SK-N-SH (cell line): ENCODE measurements around the gene HPCAL1. TPM values are rescaled to one million over a fixed set of nuclear protein-coding genes. Genes with fewer than 3 reads are reported as not detected.

Experiments
- CTCF ChIA-PET: fragments of 300-600, 350-600 bp; formaldehyde crosslinking; extraction: SDS; loops from one replicate; lab custom pipeline; 2021; lab: Yijun Ruan, JAX
- POLR2A ChIA-PET: fragments of 350-600 bp; sonication (Branson Sonifier 250); formaldehyde crosslinking; extraction: SDS; loops from one replicate; lab custom pipeline; 2020; ENCODE audit warnings: antibody characterized with exemption, inconsistent platforms; lab: Yijun Ruan, JAX
- DNase-seq: peaks from one replicate; pipeline ENCODE4 v3.0.0; 2012
- H2AFZ ChIP-seq: fragments of 200-600 bp; sonication (generic); 2 replicates; pipeline ENCODE4 v1.8.1; 2016; ENCODE audit warnings: antibody characterized with exemption, mild to moderate bottlenecking, low read depth
- H3F3A ChIP-seq: fragments of 200-600 bp; sonication (generic); replicated peaks from 2 replicates; pipeline ENCODE3; 2016; ENCODE audit warnings: antibody characterized with exemption, mild to moderate bottlenecking; ENCODE audit not compliant: insufficient read depth
- H3K27ac ChIP-seq, 2 experiments: fragments of 200-500 bp in 1 of 2; fragments of 200-600 bp in 1 of 2; sonication (Bioruptor generic) in 1 of 2; sonication (generic), shearing (Covaris generic) in 1 of 2; 2 replicates each; pipeline versions ENCODE4 v1.5.1 to v1.6.1; 2014 to 2016; ENCODE audit warnings: low read depth in 2 of 2, inconsistent platforms in 1 of 2, low read length in 1 of 2, mild to moderate bottlenecking in 1 of 2, mixed read lengths in 1 of 2
- H3K27me3 ChIP-seq: fragments of 200-600 bp; sonication (generic), shearing (Covaris generic); 2 replicates; pipeline ENCODE4 v1.6.1; 2016; ENCODE audit warnings: mixed run types; ENCODE audit not compliant: insufficient read depth
- H3K36me3 ChIP-seq, 2 experiments: fragments of 200-500 bp in 1 of 2; fragments of 200-600 bp in 1 of 2; sonication (Bioruptor generic) in 1 of 2; sonication (generic) in 1 of 2; replicated peaks in 1 of 2; 2 replicates each; pipeline versions ENCODE3 to v1.5.1; 2014 to 2016; ENCODE audit warnings: low read length in 1 of 2, mild to moderate bottlenecking in 1 of 2; ENCODE audit not compliant: insufficient read depth in 2 of 2, control insufficient read depth in 1 of 2
- H3K4me1 ChIP-seq, 2 experiments: fragments of 200-500 bp in 1 of 2; fragments of 200-600 bp in 1 of 2; sonication (Bioruptor generic) in 1 of 2; sonication (generic), shearing (Covaris generic) in 1 of 2; 2 replicates each; pipeline versions ENCODE4 v1.5.1 to v1.6.1; 2014 to 2016; ENCODE audit warnings: low read depth in 1 of 2, low read length in 1 of 2, mixed run types in 1 of 2; ENCODE audit not compliant: insufficient read depth in 2 of 2, control insufficient read depth in 1 of 2
- H3K4me2 ChIP-seq: fragments of 200-600 bp; sonication (generic), shearing (Covaris generic); 2 replicates; pipeline ENCODE4 v1.6.1; 2017; ENCODE audit warnings: mixed run types
- H3K4me3 ChIP-seq, 2 experiments: fragments of 200-500 bp in 1 of 2; fragments of 200-600 bp in 1 of 2; sonication (Bioruptor generic) in 1 of 2; sonication (generic), shearing (Covaris generic) in 1 of 2; 2 replicates each; pipeline versions ENCODE4 v1.5.1 to v1.8.1; 2014 to 2016; ENCODE audit warnings: low read depth in 2 of 2, inconsistent platforms in 1 of 2, low read length in 1 of 2, mild to moderate bottlenecking in 1 of 2, mixed read lengths in 1 of 2, moderate library complexity in 1 of 2
- H3K79me2 ChIP-seq: fragments of 200-600 bp; sonication (generic); 2 replicates; pipeline ENCODE4 v1.8.1; 2017; ENCODE audit warnings: mild to moderate bottlenecking; ENCODE audit not compliant: insufficient read depth
- H3K9ac ChIP-seq: fragments of 200-600 bp; sonication (generic); 2 replicates; pipeline ENCODE4 v1.6.1; 2017; ENCODE audit warnings: mixed run types
- H3K9me2 ChIP-seq: fragments of 200-600 bp; sonication (generic); 2 replicates; pipeline ENCODE4 v1.6.1; 2017; ENCODE audit warnings: mixed run types
- H3K9me3 ChIP-seq: fragments of 200-600 bp; sonication (generic); 2 replicates; pipeline ENCODE4 v1.6.1; 2017; ENCODE audit warnings: mixed run types, mild to moderate bottlenecking, moderate library complexity
- H4K20me1 ChIP-seq: fragments of 200-600 bp; sonication (generic); 2 replicates; pipeline ENCODE4 v1.6.1; 2017; ENCODE audit warnings: mild to moderate bottlenecking, mixed run types; ENCODE audit not compliant: insufficient read depth
- CHD2 ChIP-seq: fragments of 150-350 bp; IDR thresholded peaks from 2 replicates; pipeline ENCODE4 v1.6.1; 2018; ENCODE audit warnings: low read length; ENCODE audit not compliant: partially characterized antibody
- FOXM1 ChIP-seq: IDR thresholded peaks from 2 replicates; pipeline ENCODE4 v1.4.0; 2012; ENCODE audit warnings: low read depth, mild to moderate bottlenecking
- IRF3 ChIP-seq: fragments of 150-350 bp; IDR thresholded peaks from 2 replicates; pipeline ENCODE4 v1.6.1; 2016; ENCODE audit warnings: mild to moderate bottlenecking, low read depth, low read length
- JUND ChIP-seq: IDR thresholded peaks from 2 replicates; pipeline ENCODE4 v1.4.0; 2012
- PBX3 ChIP-seq: IDR thresholded peaks from 2 replicates; pipeline ENCODE4; 2012
- RAD21 ChIP-seq: IDR thresholded peaks from 2 replicates; pipeline ENCODE4 v1.6.1; 2012; ENCODE audit warnings: mild to moderate bottlenecking, low read length
- RCOR1 ChIP-seq: fragments of 150-350 bp; IDR thresholded peaks from 2 replicates; pipeline ENCODE4 v1.6.1; 2017; ENCODE audit warnings: antibody characterized with exemption, low read length
- REST ChIP-seq: IDR thresholded peaks from 2 replicates; pipeline ENCODE4 v1.6.1; 2012; ENCODE audit warnings: mild to moderate bottlenecking, low read depth, low read length, moderate library complexity
- RXRA ChIP-seq: IDR thresholded peaks from 2 replicates; pipeline ENCODE4 v1.4.0; 2012; ENCODE audit warnings: low read depth, mild to moderate bottlenecking, borderline replicate concordance
- TAF1 ChIP-seq: IDR thresholded peaks from 2 replicates; pipeline ENCODE4 v1.6.1; 2012; ENCODE audit warnings: low read depth, mild to moderate bottlenecking, low read length, moderate library complexity, borderline replicate concordance
- TCF12 ChIP-seq: IDR thresholded peaks from 2 replicates; pipeline ENCODE4 v1.4.0; 2012
- TEAD4 ChIP-seq: IDR thresholded peaks from 2 replicates; pipeline ENCODE4 v1.4.0; 2012; ENCODE audit warnings: mild to moderate bottlenecking, borderline replicate concordance; ENCODE audit not compliant: insufficient read depth
- WGBS: methylation state at CpG from one replicate; pipeline ENCODE4 v1.1.6; 2017; ENCODE audit warnings: low lambda C conversion rate; 5-methylcytosine and 5-hydroxymethylcytosine counted together
- polyA plus RNA-seq, 3 experiments: library from polyadenylated mRNA; depleted of rRNA; stranded (reverse); fragments of >200 nt; gene quantifications; 2 replicates each; pipeline ENCODE4 v1.2.3, GENCODE V29; 2012
- TF ChIP-seq, protein P1 (sequence below): fragments of 200-600 bp; sonication (generic); IDR thresholded peaks from 2 replicates; pipeline ENCODE4 v1.6.1; 2017; ENCODE audit warnings: antibody characterized with exemption, mild to moderate bottlenecking, moderate library complexity

Gene HPCAL1
- polyA plus RNA-seq, 1 of the 3 experiments (the other 2 are of a cell fraction), result 77.0 TPM

DNA sequence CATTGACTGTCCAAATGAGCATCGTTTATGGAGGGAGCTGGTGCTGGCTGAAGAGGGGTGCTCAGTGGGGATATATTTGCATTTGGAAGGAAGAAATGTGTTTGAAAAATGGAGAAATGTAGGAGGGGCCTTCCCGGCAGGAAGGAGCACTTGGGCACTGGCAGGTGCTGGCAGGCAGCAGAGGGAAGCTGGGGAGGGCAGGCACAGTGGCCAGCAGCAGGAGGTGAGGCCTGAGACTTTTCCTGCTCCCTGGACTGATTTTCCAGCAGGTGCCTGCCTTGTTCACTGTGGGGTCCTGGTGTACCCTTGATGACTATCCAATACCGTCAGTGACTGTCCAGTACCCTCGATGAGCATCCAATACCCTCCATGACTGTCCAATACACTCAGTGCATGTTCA, 20.8 kb upstream of the HPCAL1 start:
- Histone ChIP-seq H3K27ac (no peak overlapping the region), H2AFZ (no peak overlapping the region), H3K27me3 (no peaks in the 10 kb centered on the region), H3K4me1 (peaks cover 31 to 37% of the 10 kb centered on the region in 2 experiments), H3K4me2 (no peak overlapping the region), H3K79me2 (no peaks in the 10 kb centered on the region), H3K9me2 (no peaks in the 10 kb centered on the region), H3K9me3 (no peaks in the 10 kb centered on the region), H3K36me3 (no peaks in the 10 kb centered on the region), H3K4me3 (no peak overlapping the region), H3F3A (peaks cover 10% of the 10 kb centered on the region), H4K20me1 (no peaks in the 10 kb centered on the region), H3K9ac (no peak overlapping the region)
- DNase-seq, result no peak
- TF ChIP-seq RAD21 (no peak), JUND (no peak)
- WGBS, result 88% methylated on average over 3 of the region's 4 CpGs
- ChIA-PET CTCF (interaction anchor here (1.1 kb wide), 1 partner anchor 9 kb away, joined by 3 read pairs; no protein-coding TSS in a partner anchor), POLR2A (no interaction called here)

- Histone ChIP-seq H3K27ac (peak overlapping the region in 1 of 2 experiments; percentile 90; a peak in 2 of 4 replicates), H3K36me3 (no peaks in the 10 kb centered on the region), H3K9me2 (no peaks in the 10 kb centered on the region), H3K4me3 (no peak overlapping the region), H3K4me2 (peak overlapping the region; percentile 60; the same call in 1 of the 2 replicates), H3F3A (peaks cover 13% of the 10 kb centered on the region), H3K9me3 (no peaks in the 10 kb centered on the region), H3K27me3 (no peaks in the 10 kb centered on the region), H3K4me1 (peaks cover 37 to 38% of the 10 kb centered on the region in 2 experiments), H3K9ac (peak overlapping the region; percentile 65)
- 93% methylated on average over 6 of the region's 6 CpGs for WGBS
- POLR2A ChIA-PET, result no interaction called here
- DNase-seq, result no peak
- no peak for TF ChIP-seq JUND
- no peak for TF ChIP-seq TCF12
- TF ChIP-seq RCOR1, result no peak
- no peak for TF ChIP-seq RXRA
- TF ChIP-seq PBX3, result no peak
- no peak for TF ChIP-seq TEAD4
- TF ChIP-seq FOXM1, result no peak
- TF ChIP-seq CHD2, result no peak
- no peak for TF ChIP-seq IRF3
- TF ChIP-seq REST, result no peak
- no peak for TF ChIP-seq TAF1
- TF ChIP-seq, protein P1, sequence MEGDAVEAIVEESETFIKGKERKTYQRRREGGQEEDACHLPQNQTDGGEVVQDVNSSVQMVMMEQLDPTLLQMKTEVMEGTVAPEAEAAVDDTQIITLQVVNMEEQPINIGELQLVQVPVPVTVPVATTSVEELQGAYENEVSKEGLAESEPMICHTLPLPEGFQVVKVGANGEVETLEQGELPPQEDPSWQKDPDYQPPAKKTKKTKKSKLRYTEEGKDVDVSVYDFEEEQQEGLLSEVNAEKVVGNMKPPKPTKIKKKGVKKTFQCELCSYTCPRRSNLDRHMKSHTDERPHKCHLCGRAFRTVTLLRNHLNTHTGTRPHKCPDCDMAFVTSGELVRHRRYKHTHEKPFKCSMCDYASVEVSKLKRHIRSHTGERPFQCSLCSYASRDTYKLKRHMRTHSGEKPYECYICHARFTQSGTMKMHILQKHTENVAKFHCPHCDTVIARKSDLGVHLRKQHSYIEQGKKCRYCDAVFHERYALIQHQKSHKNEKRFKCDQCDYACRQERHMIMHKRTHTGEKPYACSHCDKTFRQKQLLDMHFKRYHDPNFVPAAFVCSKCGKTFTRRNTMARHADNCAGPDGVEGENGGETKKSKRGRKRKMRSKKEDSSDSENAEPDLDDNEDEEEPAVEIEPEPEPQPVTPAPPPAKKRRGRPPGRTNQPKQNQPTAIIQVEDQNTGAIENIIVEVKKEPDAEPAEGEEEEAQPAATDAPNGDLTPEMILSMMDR, result no peak
- TF ChIP-seq, all 33 proteins: peak for 0
- no peaks in the 10 kb centered on the region for H3K79me2 ChIP-seq
- CTCF ChIA-PET, result interaction anchor here (1.1 kb wide), 1 partner anchor 9 kb away, joined by 3 read pairs; no protein-coding TSS in a partner anchor
- H4K20me1 ChIP-seq, result no peaks in the 10 kb centered on the region
- peak overlapping the region; percentile 97 for H2AFZ ChIP-seq
These were observed 20.0 kb upstream of the HPCAL1 start for GRCh38 chr2:10282611-10283105.
